ENCODE data around the gene MST1R.

The MST1R gene

DNA sequence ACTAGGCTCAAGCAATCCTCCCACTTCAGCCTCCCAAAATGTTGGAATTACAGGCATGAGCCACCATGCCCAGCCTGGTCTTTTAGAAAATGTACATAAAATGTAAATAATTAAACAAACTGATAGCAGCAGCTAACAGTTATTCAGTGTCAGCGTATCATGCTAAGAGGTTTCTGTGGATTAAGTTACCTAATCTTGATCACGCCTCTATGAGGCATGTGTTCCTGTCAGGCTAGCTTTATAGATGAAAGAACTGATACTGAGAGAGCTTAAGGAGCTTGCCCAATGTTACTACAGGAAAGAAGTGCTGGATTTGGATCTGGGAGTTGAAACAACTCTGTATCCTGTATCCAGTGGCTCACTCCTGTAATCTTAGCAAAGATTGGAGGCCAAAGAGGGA is 11.2 kb upstream of the MST1R start:
- ATAC-seq = no peak
- TF ChIP-seq, protein P1, sequence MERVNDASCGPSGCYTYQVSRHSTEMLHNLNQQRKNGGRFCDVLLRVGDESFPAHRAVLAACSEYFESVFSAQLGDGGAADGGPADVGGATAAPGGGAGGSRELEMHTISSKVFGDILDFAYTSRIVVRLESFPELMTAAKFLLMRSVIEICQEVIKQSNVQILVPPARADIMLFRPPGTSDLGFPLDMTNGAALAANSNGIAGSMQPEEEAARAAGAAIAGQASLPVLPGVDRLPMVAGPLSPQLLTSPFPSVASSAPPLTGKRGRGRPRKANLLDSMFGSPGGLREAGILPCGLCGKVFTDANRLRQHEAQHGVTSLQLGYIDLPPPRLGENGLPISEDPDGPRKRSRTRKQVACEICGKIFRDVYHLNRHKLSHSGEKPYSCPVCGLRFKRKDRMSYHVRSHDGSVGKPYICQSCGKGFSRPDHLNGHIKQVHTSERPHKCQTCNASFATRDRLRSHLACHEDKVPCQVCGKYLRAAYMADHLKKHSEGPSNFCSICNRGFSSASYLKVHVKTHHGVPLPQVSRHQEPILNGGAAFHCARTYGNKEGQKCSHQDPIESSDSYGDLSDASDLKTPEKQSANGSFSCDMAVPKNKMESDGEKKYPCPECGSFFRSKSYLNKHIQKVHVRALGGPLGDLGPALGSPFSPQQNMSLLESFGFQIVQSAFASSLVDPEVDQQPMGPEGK (CRISPR knock-in tag; IDR thresholded peaks at IDR 0.05; ENCODE audit: borderline replicate concordance) = no peak
- TF ChIP-seq GLIS3 (CRISPR knock-in tag; IDR thresholded peaks at IDR 0.05) (no peak), ZNF8 (CRISPR knock-in tag; IDR thresholded peaks at IDR 0.05) (no peak), BACH2 (CRISPR knock-in tag; IDR thresholded peaks at IDR 0.05; ENCODE audit: borderline replicate concordance) (no peak), ZNF565 (CRISPR knock-in tag; conservative IDR thresholded peaks at IDR 0.05; ENCODE audit: low read depth) (no peak), ZFP30 (CRISPR knock-in tag; IDR thresholded peaks at IDR 0.05) (no peak), TOX (CRISPR knock-in tag; IDR thresholded peaks at IDR 0.05; ENCODE audit: borderline replicate concordance) (no peak), CSDC2 (CRISPR knock-in tag; IDR thresholded peaks at IDR 0.05) (no peak), PPARA (CRISPR knock-in tag; IDR thresholded peaks at IDR 0.05; ENCODE audit: borderline replicate concordance) (no peak), SNAI2 (CRISPR knock-in tag; IDR thresholded peaks at IDR 0.05) (no peak)
- TF ChIP-seq, protein P2, sequence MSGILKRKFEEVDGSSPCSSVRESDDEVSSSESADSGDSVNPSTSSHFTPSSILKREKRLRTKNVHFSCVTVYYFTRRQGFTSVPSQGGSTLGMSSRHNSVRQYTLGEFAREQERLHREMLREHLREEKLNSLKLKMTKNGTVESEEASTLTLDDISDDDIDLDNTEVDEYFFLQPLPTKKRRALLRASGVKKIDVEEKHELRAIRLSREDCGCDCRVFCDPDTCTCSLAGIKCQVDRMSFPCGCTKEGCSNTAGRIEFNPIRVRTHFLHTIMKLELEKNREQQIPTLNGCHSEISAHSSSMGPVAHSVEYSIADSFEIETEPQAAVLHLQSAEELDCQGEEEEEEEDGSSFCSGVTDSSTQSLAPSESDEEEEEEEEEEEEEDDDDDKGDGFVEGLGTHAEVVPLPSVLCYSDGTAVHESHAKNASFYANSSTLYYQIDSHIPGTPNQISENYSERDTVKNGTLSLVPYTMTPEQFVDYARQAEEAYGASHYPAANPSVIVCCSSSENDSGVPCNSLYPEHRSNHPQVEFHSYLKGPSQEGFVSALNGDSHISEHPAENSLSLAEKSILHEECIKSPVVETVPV (CRISPR knock-in tag; IDR thresholded peaks at IDR 0.05) = no peak
- TF ChIP-seq, protein P3, sequence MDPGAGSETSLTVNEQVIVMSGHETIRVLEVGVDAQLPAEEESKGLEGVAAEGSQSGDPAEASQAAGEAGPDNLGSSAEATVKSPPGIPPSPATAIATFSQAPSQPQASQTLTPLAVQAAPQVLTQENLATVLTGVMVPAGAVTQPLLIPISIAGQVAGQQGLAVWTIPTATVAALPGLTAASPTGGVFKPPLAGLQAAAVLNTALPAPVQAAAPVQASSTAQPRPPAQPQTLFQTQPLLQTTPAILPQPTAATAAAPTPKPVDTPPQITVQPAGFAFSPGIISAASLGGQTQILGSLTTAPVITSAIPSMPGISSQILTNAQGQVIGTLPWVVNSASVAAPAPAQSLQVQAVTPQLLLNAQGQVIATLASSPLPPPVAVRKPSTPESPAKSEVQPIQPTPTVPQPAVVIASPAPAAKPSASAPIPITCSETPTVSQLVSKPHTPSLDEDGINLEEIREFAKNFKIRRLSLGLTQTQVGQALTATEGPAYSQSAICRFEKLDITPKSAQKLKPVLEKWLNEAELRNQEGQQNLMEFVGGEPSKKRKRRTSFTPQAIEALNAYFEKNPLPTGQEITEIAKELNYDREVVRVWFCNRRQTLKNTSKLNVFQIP (CRISPR knock-in tag; IDR thresholded peaks at IDR 0.05; ENCODE audit: borderline replicate concordance, low read depth) = no peak
- TF ChIP-seq, protein P4, sequence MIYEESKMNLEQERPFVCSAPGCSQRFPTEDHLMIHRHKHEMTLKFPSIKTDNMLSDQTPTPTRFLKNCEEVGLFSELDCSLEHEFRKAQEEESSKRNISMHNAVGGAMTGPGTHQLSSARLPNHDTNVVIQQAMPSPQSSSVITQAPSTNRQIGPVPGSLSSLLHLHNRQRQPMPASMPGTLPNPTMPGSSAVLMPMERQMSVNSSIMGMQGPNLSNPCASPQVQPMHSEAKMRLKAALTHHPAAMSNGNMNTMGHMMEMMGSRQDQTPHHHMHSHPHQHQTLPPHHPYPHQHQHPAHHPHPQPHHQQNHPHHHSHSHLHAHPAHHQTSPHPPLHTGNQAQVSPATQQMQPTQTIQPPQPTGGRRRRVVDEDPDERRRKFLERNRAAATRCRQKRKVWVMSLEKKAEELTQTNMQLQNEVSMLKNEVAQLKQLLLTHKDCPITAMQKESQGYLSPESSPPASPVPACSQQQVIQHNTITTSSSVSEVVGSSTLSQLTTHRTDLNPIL (CRISPR knock-in tag; IDR thresholded peaks at IDR 0.05; ENCODE audit: low read depth) = no peak
- TF ChIP-seq, protein P5, sequence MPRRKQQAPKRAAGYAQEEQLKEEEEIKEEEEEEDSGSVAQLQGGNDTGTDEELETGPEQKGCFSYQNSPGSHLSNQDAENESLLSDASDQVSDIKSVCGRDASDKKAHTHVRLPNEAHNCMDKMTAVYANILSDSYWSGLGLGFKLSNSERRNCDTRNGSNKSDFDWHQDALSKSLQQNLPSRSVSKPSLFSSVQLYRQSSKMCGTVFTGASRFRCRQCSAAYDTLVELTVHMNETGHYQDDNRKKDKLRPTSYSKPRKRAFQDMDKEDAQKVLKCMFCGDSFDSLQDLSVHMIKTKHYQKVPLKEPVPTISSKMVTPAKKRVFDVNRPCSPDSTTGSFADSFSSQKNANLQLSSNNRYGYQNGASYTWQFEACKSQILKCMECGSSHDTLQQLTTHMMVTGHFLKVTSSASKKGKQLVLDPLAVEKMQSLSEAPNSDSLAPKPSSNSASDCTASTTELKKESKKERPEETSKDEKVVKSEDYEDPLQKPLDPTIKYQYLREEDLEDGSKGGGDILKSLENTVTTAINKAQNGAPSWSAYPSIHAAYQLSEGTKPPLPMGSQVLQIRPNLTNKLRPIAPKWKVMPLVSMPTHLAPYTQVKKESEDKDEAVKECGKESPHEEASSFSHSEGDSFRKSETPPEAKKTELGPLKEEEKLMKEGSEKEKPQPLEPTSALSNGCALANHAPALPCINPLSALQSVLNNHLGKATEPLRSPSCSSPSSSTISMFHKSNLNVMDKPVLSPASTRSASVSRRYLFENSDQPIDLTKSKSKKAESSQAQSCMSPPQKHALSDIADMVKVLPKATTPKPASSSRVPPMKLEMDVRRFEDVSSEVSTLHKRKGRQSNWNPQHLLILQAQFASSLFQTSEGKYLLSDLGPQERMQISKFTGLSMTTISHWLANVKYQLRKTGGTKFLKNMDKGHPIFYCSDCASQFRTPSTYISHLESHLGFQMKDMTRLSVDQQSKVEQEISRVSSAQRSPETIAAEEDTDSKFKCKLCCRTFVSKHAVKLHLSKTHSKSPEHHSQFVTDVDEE (CRISPR knock-in tag; IDR thresholded peaks at IDR 0.05) = no peak

DNA sequence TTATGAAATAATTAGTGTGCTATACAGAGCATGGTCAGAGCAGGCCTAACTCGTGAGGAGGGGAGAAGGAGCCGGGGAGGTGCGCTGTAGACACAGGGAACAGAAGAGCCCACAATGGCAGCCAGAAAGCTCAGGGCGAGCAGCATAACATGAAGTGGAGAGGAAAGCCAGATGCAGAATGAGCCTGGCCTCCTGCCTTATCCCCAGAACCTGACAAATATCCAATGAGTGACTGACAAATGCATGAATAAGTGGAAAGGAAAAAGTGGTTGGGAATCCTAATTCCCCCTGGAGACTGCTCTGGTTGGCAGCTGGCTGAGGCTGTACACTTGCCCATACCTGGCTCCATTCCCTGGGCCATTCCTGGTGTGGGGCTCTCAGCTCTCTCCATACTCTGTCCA is 9.2 kb upstream of the MST1R start:
- ATAC-seq = peak; percentile 40; the same call in 1 of the 3 replicates
- TF ChIP-seq PPARA (CRISPR knock-in tag; IDR thresholded peaks at IDR 0.05; ENCODE audit: borderline replicate concordance) = no peak
- TF ChIP-seq, protein P3 (CRISPR knock-in tag; IDR thresholded peaks at IDR 0.05; ENCODE audit: borderline replicate concordance, low read depth) = no peak
- no peak for TF ChIP-seq ZNF8 (CRISPR knock-in tag; IDR thresholded peaks at IDR 0.05)
- TF ChIP-seq, protein P5 (CRISPR knock-in tag; IDR thresholded peaks at IDR 0.05) = no peak
- TF ChIP-seq, protein P4 (CRISPR knock-in tag; IDR thresholded peaks at IDR 0.05; ENCODE audit: low read depth) = no peak
- no peak for TF ChIP-seq GLIS3 (CRISPR knock-in tag; IDR thresholded peaks at IDR 0.05)
- no peak for TF ChIP-seq OSR1 (CRISPR knock-in tag; IDR thresholded peaks at IDR 0.05)
- TF ChIP-seq, protein P1 (CRISPR knock-in tag; IDR thresholded peaks at IDR 0.05; ENCODE audit: borderline replicate concordance) = no peak
- TF ChIP-seq, protein P2 (CRISPR knock-in tag; IDR thresholded peaks at IDR 0.05) = no peak
- no peak for TF ChIP-seq ZFP30 (CRISPR knock-in tag; IDR thresholded peaks at IDR 0.05)
- TF ChIP-seq RARB (CRISPR knock-in tag; IDR thresholded peaks at IDR 0.05) = no peak
- TF ChIP-seq TOX (CRISPR knock-in tag; IDR thresholded peaks at IDR 0.05; ENCODE audit: borderline replicate concordance) = no peak
- TF ChIP-seq CSDC2 (CRISPR knock-in tag; IDR thresholded peaks at IDR 0.05) = no peak
- no peak for TF ChIP-seq ZC3H10 (CRISPR knock-in tag; IDR thresholded peaks at IDR 0.05)
- TF ChIP-seq TCF4 (CRISPR knock-in tag; IDR thresholded peaks at IDR 0.05; ENCODE audit: borderline replicate concordance) = no peak
